ENCODE results near the gene UGT1A6.

The UGT1A6 gene

DNA sequence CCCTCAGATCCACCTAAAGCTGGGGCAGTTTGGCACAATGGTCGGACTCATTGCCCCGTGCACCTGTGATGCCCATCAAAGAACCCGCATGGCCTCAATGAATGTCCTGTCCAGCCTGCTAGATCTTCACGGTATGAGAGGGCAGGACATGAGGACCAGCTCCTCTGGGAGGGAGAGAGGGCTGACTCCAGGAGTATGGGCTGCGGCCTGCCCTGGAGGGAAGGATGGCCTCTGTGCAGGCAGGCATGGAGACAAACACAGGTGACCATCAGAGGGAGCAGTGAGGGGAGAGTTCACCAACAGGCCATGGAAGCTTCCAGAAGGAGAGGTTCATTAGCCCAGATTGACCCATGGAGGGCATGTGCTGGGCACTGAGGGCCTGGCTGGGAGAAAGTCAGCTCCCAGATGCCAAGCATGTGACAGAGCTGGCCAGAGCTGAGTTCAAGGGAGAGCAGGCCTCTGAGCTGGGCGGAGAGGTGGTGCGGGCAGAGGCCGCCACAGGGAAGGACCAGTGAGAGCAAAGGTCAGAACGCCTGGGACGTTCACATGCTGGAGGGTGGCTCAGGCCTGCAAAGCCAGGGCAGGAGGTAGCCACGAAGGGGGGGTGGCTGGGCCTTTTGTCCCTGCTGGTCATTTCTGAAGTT is 125.4 kb downstream of the UGT1A6 start:
- in situ Hi-C loops (cut with MboI; ENCODE audit: low sequenced_read_pairs): no loop called here

DNA sequence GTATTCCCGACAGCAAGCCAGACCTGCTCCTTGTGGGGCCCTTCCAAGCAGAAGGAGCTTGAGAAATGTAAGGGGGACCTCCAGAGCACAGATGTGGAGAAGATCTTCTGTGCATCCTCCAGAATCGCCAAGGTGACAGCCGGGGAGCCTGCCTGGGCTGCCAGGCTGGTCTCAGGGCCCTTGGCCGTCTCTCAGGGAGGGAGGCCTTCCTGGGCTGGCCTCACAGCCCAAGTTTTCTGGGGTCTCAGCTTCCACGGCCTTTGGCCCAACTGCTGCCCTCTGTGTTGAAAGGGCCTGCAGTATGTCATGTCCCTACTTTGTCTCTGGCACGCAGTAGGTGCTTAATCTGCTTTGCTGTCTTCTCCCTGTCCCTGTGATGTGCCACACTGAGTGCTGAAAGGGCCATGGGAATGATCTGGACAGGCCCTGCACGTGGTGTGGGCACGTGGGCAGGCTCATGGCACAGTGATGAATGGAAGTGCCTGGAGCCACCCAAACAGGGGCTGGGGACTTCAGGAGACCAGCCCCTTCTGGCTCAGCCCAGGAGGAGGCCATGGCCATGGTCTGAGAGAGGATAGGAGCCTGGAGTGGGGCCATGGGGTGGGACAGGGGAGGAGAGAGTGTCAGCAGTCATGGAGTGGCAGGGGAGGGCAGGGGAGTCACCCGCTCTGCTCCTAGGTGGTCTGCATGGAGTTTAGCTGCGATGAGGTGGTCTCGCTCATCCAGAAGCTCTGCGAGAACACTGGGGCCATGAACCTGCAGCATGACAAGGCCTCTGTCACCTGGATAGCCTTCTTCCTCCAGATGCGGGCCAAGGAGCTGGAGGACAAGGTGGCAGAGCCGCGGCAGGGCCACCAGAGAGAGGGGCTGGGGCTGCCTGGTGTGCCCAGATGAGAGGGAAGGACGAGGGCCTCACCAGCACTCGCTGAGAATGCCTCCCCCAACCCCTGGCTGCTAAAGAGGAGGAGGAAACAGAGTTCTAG is 126.2 kb downstream of the UGT1A6 start:
- in situ Hi-C loops (cut with MboI; ENCODE audit: low sequenced_read_pairs): no loop called here

DNA sequence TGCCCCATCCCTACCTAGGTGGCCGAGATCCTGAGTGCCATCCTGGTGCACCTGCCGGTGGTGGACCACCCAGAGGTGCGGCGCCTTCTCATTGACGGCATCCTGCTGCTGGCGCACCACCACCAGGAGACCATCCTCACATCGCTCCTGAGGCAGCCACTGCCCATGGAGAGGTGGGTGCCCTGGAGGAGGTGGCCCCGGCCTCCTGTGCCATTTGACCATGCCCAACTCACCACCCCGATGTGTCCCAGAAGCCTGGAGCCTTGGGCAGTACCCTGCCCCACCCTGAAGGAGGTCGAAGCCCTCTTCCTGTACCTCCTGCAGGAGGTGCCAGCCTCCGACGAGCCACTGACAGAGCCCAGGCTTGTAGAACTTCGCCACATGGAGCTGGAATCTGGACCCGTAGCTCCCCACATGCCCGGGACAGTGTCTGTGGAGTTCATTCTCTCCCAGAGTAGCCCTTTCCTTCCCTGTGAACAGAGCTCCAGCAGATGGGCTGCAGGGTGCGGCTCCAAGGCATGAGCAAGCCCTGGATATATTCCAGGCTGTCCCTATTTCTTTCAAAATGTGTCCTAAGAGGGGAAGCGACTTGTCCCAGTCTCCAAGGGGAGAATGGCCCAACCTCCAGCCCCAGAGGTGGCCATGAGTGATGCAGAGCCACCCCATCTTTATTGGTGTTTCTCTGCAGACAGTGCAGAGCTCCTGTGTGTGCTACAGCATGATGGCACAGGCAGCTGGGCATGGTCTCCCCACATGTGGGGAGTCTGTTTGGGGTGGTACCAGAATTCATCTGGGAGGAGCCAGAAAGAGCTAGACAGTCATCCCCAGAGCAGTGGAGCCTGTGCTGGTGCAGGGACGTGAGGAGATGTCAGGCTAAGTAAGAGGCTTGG is 127.4 kb downstream of the UGT1A6 start:
- in situ Hi-C loops (cut with MboI; ENCODE audit: low sequenced_read_pairs): no loop called here

DNA sequence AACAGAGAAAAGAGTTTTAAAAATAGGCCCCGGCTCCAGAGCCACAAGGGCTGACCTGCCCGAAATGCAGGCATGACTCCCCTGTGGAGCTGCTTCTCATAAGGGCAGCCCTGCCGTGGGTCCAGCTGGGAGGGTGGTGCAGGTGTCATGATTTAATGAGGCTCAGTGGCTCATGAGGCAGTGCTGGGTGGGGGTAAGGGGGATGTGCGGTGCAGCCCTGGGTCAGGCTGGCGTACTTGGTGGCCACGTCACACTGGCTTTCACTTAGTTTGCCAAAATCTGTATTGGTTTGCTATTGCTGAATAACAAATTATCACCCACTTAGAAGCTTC is 128.1 kb downstream of the UGT1A6 start:
- in situ Hi-C loops (cut with MboI; ENCODE audit: low sequenced_read_pairs): no loop called here

DNA sequence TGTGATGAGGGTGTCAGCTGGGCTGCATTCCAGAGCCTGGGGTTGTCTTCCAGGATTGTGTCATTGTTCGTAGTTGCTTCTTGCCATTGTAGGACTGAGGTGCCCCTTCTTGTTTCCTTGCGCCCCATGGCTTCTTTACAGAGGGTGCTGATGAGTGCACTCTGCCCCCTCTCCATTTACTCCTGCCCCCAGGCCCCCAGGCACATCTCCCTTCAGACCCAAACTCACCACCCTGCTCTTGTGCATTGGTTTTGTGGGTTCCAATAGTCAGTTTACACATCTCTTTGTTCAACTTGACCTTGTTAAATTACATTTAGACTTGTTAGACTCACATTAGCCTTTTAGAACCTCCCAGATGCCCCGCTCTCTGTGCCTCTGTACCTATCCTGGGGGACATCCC is 128.5 kb downstream of the UGT1A6 start:
- in situ Hi-C loops (cut with MboI; ENCODE audit: low sequenced_read_pairs): no loop called here

DNA sequence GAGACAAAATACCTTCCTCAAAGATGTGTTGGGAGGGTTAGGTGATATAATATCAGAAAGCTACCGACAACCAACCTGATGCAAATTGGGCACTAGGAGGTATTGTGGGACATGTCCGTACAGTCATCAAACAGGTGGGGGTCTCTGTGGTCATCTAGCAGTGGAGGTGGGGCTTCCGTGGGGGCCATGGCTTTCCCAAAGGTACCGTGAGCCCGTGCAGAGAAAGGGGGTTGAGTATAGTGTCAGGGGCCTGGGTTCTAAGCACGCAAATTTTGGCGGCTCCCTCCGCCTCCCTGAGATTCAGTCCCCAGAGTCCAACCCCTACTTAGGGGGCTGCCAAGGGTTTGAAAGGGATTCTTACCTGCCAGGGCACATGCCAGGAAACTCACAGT is 129.0 kb downstream of the UGT1A6 start:
- in situ Hi-C loops (cut with MboI; ENCODE audit: low sequenced_read_pairs): no loop called here

DNA sequence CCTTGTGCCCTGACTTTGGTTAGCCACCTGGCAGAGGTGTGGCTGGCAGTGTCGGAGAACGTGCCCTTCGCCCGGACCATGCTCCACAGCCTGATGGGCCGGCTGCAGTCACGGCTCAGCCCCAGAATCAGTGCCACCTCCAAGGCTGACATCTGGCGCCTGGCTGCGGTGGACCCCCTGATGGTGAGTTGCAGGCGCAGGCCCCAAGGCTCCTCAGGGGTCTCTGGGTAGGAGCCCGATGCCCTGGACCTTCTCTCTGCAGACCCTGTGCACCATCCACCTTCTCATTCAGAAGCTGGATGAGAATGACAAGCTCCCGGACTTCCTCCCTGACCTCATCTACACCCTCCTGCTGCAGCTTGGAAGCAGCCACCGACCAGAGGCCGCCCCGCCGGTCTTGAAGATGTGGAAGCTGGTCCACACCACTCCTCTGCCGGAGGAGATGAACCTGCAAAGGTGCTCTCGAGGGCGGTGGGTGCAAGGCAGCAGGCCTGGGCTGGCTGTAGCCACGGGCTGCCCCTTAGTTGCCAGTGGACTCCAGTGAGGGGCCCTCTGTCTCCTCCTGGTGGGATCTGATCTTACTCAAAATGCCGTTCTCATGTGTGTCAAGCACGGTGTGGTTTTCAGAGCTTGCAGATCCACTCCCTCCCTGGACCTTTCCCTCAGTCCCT is 129.5 kb downstream of the UGT1A6 start:
- in situ Hi-C loops (cut with MboI; ENCODE audit: low sequenced_read_pairs): no loop called here
